Measurements from ENCODE around the gene DNAJA1. TPM values are rescaled to one million over a fixed set of nuclear protein-coding genes. Genes with fewer than 3 reads are reported as not detected.

Gene DNAJA1
- total and polyA plus RNA-seq, 2 donors: 86.5 to 138 TPM

DNA sequence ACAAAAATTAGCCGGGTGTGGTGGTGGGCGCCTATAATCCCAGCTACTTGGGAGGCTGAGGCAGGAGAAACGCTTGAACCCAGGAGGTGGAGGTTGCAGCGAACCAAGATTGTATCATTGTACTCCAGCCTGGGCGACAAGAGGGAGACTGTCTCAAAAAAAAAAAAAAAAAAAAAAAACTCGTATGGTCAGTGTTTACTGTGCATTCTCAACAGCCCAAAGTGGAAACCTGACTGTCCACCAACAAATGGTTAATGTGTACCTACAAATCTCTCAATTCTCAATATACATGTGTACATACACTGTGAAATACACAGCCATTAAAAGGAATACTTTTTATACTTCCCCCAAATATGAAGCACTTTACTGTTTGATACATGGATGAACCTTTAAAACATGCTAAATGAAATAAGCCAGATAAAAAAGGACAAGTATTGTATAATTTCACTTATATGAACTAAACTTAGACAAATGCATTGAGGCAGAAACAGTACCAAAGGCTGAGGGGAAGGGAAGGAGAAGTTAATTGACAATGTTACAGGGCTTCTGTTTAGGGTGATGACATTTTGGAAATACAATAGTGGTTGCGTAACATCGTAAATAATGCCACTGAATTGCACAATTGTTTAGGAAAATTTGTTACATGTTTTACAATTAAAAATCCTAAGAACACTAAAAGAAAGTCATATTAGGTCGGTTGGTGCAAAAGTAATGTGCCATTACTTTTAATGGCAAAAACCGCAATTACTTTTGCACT, 16.5 kb downstream of the DNAJA1 start:
- 96% methylated on average over 10 of the region's 10 CpGs for WGBS
- H3K4me1 ChIP-seq (ENCODE audit: control insufficient read depth in 2 of 2, insufficient read depth in 2 of 2, low read length in 2 of 2): peaks cover 3 to 7% of the 10 kb centered on the region in 2 donors
- H3K27me3 ChIP-seq (ENCODE audit: control insufficient read depth in 2 of 2, insufficient read depth in 1 of 2, low read length in 1 of 2): no peaks in the 10 kb centered on the region
- no peak overlapping the region for H3K27ac ChIP-seq (ENCODE audit: low read depth in 1 of 2, low read length in 1 of 2)
- peaks cover 31 to 48% of the 10 kb centered on the region in 2 donors for H3K36me3 ChIP-seq (ENCODE audit: control insufficient read depth in 2 of 2, insufficient read depth in 2 of 2, low read length in 1 of 2)
- DNase-seq (ENCODE audit: low read depth in 6 of 9, low spot score in 9 of 9): no peak
- H3K4me3 ChIP-seq (ENCODE audit: low read length in 2 of 2): no peak overlapping the region
- no peaks in the 10 kb centered on the region for H3K9me3 ChIP-seq (ENCODE audit: control insufficient read depth in 2 of 2, insufficient read depth in 1 of 2, low read length in 1 of 2)

DNA sequence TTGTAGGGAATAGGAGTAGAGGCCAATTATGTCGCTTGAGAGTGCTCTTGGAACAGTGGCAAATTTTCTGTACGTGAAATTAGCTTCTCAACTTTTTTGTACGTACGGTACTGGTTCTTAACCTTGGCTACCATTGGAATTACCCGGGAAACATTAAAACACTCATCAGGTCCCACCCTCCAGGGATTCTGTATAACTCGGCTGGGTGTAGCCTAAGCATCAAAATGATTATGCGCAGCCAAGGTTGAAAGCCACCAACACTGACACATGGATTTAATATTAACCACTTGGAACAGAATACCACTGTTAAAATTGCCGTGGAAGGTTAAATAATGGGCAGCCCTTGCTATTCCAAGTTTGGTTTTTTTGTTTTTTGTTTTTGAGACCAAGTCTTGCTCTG, 17.4 kb downstream of the DNAJA1 start:
- no peaks in the 10 kb centered on the region for H3K9me3 ChIP-seq (ENCODE audit: control insufficient read depth in 2 of 2, insufficient read depth in 1 of 2, low read length in 1 of 2)
- H3K4me1 ChIP-seq (ENCODE audit: control insufficient read depth in 2 of 2, insufficient read depth in 2 of 2, low read length in 2 of 2): peaks cover 3 to 7% of the 10 kb centered on the region in 2 donors
- no peak overlapping the region for H3K27ac ChIP-seq (ENCODE audit: low read depth in 1 of 2, low read length in 1 of 2)
- no peak overlapping the region for H3K4me3 ChIP-seq (ENCODE audit: low read length in 2 of 2)
- DNase-seq (ENCODE audit: low read depth in 6 of 9, low spot score in 9 of 9): no peak
- H3K36me3 ChIP-seq (ENCODE audit: control insufficient read depth in 2 of 2, insufficient read depth in 2 of 2, low read length in 1 of 2): peaks cover 29 to 42% of the 10 kb centered on the region in 2 donors
- H3K27me3 ChIP-seq (ENCODE audit: control insufficient read depth in 2 of 2, insufficient read depth in 1 of 2, low read length in 1 of 2): no peaks in the 10 kb centered on the region
- 98% methylated on average over 8 of the region's 8 CpGs for WGBS

DNA sequence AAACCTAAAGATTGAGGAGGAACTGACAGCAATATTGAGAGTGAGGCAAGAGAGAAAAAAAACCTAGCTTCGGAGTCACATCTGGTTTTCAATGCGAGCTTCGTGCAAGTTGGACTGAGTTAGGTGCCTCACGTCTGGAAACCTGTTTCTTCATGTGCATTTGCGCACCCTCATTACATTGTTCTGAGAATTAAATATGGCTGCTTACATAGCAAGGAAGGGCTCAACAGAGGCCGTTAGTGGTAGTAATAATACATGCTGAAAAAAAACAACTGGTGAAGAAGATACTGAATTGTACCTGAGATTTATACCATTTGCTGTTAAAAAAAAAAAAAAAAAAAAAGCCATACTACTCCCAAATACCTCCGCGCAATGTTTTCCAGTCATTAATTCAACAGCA, 18.6 kb downstream of the DNAJA1 start:
- 55% methylated on average over 8 of the region's 8 CpGs for WGBS
- Histone ChIP-seq H3K4me3 (ENCODE audit: low read length in 2 of 2) (peak overlapping the region; percentile 53 to 56), H3K36me3 (ENCODE audit: control insufficient read depth in 2 of 2, insufficient read depth in 2 of 2, low read length in 1 of 2) (peaks cover 21 to 30% of the 10 kb centered on the region in 2 donors)

DNA sequence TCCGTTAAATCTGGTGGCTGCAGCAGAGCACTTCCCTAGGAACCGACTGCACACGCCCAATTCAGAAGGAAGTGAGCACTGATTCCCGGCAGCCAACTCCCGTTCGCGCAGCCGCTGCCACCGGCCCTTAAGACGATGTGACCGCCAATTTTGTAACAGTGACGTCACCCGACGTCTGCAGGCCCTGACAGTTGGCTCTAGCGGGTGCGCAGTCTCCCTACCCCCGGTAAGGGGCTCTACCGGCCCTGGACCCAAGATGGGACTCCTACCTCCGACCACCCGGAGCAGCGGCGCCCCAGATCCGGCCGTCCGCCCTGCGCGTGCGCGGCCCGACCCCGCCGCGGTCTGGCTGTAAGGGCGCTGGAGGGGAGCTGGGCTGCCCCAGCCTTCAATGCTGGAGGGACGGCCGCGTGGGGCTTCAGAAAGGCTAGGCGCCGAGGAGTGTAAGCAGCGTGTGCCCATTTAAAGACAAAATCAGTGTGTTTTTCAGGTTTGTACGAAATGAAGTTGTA, 19.1 kb downstream of the DNAJA1 start:
- Histone ChIP-seq H3K9me3 (ENCODE audit: control insufficient read depth in 2 of 2, insufficient read depth in 1 of 2, low read length in 1 of 2) (no peaks in the 10 kb centered on the region), H3K27me3 (ENCODE audit: control insufficient read depth in 2 of 2, insufficient read depth in 1 of 2, low read length in 1 of 2) (no peaks in the 10 kb centered on the region), H3K4me1 (ENCODE audit: control insufficient read depth in 2 of 2, insufficient read depth in 2 of 2, low read length in 2 of 2) (peaks cover 3 to 7% of the 10 kb centered on the region in 2 donors), H3K36me3 (ENCODE audit: control insufficient read depth in 2 of 2, insufficient read depth in 2 of 2, low read length in 1 of 2) (peaks cover 20 to 25% of the 10 kb centered on the region in 2 donors), H3K4me3 (ENCODE audit: low read length in 2 of 2) (peak overlapping the region; percentile 53 to 56), H3K27ac (ENCODE audit: low read depth in 1 of 2, low read length in 1 of 2) (peak overlapping the region; percentile 67 to 74)
- under 1% methylated on average over 41 of the region's 41 CpGs for WGBS
- peak in 8 of 9 donors; percentile 35 to 72 (median 38) for DNase-seq (ENCODE audit: low read depth in 6 of 9, low spot score in 9 of 9)

More for the DNA sequence above, 18.6 kb downstream of the DNAJA1 start:
- H3K27me3 ChIP-seq (ENCODE audit: control insufficient read depth in 2 of 2, insufficient read depth in 1 of 2, low read length in 1 of 2): no peaks in the 10 kb centered on the region
- peaks cover 3 to 7% of the 10 kb centered on the region in 2 donors for H3K4me1 ChIP-seq (ENCODE audit: control insufficient read depth in 2 of 2, insufficient read depth in 2 of 2, low read length in 2 of 2)
- H3K27ac ChIP-seq (ENCODE audit: low read depth in 1 of 2, low read length in 1 of 2): peak overlapping the region; percentile 31 to 67
- DNase-seq (ENCODE audit: low read depth in 6 of 9, low spot score in 9 of 9): peak in 1 of 9 donors; percentile 20
- H3K9me3 ChIP-seq (ENCODE audit: control insufficient read depth in 2 of 2, insufficient read depth in 1 of 2, low read length in 1 of 2): no peaks in the 10 kb centered on the region

DNA sequence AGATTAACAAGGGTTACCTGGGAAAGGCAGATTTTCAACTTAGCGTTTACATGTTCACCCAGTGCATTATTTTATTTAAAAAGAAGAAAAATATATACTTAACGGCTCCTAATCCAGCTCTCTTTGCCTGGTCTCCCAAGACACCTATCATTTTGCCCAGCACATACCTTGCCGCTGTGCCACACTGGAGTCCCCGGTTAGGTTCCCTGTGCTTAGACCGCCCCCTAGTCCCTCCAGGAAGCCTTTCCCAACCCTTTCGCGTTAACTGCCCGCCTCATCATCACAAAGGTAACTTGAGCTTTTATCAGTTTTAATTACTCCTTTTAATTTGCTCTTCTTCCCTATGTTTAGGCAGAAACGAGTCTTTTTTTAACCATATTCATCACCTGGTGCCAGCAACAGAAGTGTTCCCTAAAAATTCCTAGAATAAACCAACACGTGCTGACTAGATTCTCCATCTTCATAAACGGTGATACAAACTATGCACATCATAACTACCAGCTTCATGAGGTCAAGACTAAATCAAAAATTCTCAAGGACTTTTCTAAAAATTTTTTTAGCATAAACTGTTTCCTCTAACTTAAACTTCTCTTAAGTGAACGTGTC, 19.7 kb downstream of the DNAJA1 start:
- no peaks in the 10 kb centered on the region for H3K27me3 ChIP-seq (ENCODE audit: control insufficient read depth in 2 of 2, insufficient read depth in 1 of 2, low read length in 1 of 2)
- H3K9me3 ChIP-seq (ENCODE audit: control insufficient read depth in 2 of 2, insufficient read depth in 1 of 2, low read length in 1 of 2): no peaks in the 10 kb centered on the region
- peak overlapping the region in 1 of 2 donors; percentile 67 for H3K27ac ChIP-seq (ENCODE audit: low read depth in 1 of 2, low read length in 1 of 2)
- WGBS: 75% methylated on average over 12 of the region's 12 CpGs
- H3K4me3 ChIP-seq (ENCODE audit: low read length in 2 of 2): peak overlapping the region; percentile 53 to 56
- H3K4me1 ChIP-seq (ENCODE audit: control insufficient read depth in 2 of 2, insufficient read depth in 2 of 2, low read length in 2 of 2): peaks cover 3 to 7% of the 10 kb centered on the region in 2 donors
- peaks cover 19 to 23% of the 10 kb centered on the region in 2 donors for H3K36me3 ChIP-seq (ENCODE audit: control insufficient read depth in 2 of 2, insufficient read depth in 2 of 2, low read length in 1 of 2)
- peak in 2 of 9 donors; percentile 4 to 27 for DNase-seq (ENCODE audit: low read depth in 6 of 9, low spot score in 9 of 9)

DNA sequence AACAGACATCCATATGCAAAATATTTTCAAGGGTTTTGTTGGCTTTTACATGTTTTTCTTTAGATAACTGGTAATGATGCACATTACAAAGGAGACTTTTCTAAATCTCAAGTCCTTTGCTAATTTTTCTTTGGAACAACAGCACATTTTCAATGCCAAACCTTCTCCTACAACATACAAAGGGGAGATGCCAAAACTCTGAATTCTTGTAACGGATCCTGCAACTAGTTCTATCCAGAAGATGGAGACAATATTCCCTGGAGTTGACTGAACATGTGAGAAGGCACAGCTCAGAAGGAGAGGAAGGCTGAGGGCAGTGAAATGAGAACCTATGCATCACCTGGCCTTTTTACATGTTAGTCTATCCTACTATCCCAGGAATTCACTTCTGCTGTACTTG, 21.0 kb downstream of the DNAJA1 start:
- Histone ChIP-seq H3K27me3 (ENCODE audit: control insufficient read depth in 2 of 2, insufficient read depth in 1 of 2, low read length in 1 of 2) (no peaks in the 10 kb centered on the region), H3K27ac (ENCODE audit: low read depth in 1 of 2, low read length in 1 of 2) (no peak overlapping the region), H3K4me3 (ENCODE audit: low read length in 2 of 2) (no peak overlapping the region), H3K4me1 (ENCODE audit: control insufficient read depth in 2 of 2, insufficient read depth in 2 of 2, low read length in 2 of 2) (peaks cover 3 to 7% of the 10 kb centered on the region in 2 donors), H3K36me3 (ENCODE audit: control insufficient read depth in 2 of 2, insufficient read depth in 2 of 2, low read length in 1 of 2) (peaks cover 11 to 18% of the 10 kb centered on the region in 2 donors), H3K9me3 (ENCODE audit: control insufficient read depth in 2 of 2, insufficient read depth in 1 of 2, low read length in 1 of 2) (no peaks in the 10 kb centered on the region)
- DNase-seq (ENCODE audit: low read depth in 6 of 9, low spot score in 9 of 9): no peak
- 100% methylated on average over 1 of the region's 1 CpG for WGBS

DNA sequence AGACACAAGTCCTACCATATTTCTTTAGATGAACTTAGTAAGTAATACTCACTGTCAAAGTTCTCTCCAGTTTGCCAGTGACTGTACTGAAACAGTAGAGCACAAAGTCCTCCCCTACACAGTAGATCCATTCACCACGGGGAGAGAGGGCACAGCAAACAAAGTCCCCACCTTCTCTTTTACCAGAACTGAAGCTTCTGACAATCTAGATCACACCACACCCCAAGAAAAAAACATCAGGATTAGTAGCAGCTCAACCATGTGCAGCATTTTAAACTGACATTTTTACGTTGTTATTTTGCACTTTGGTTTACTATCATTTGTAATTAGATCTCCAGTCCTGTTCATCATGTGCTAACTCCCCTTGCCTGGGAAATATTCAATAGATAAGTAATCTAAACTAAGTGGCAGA, 23.0 kb downstream of the DNAJA1 start:
- no peak for DNase-seq (ENCODE audit: low read depth in 6 of 9, low spot score in 9 of 9)
- H3K27me3 ChIP-seq (ENCODE audit: control insufficient read depth in 2 of 2, insufficient read depth in 1 of 2, low read length in 1 of 2): no peaks in the 10 kb centered on the region
- H3K9me3 ChIP-seq (ENCODE audit: control insufficient read depth in 2 of 2, insufficient read depth in 1 of 2, low read length in 1 of 2): no peaks in the 10 kb centered on the region
- 97% methylated on average over 2 of the region's 2 CpGs for WGBS
- H3K27ac ChIP-seq (ENCODE audit: low read depth in 1 of 2, low read length in 1 of 2): no peak overlapping the region
- H3K4me3 ChIP-seq (ENCODE audit: low read length in 2 of 2): no peak overlapping the region
- peaks cover 3 to 7% of the 10 kb centered on the region in 2 donors for H3K4me1 ChIP-seq (ENCODE audit: control insufficient read depth in 2 of 2, insufficient read depth in 2 of 2, low read length in 2 of 2)
- H3K36me3 ChIP-seq (ENCODE audit: control insufficient read depth in 2 of 2, insufficient read depth in 2 of 2, low read length in 1 of 2): peaks cover 28 to 31% of the 10 kb centered on the region in 2 donors

DNA sequence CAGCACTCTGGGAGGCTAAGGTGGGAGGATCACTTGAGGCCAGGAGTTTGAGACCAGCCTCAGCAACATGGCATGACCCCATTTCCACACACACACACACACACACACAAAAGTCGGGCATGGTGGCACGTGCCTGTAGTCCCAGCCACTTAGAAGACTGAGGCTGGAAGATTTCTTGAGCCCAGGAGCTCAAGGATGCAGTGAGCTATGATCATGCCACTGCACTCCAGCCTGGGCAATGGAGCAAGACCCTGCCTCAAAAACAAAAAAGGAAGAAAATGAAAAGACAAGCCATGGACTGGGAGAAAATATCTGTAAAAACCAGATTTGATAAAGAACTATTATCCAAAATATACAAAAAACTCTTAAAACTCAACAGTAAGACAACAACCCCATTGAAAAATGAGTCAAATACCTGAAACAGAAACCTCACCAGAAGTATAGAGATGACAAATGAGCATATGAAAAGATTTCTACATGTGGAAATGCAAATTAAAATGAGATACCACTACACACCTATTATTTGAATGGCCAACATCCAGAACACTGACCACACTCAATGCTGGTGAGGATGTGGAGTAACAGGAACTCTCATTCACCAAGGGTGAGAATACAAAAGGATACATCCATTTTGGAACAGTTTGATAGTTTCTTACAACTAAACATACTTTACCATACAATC, 24.7 kb downstream of the DNAJA1 start:
- H3K4me1 ChIP-seq (ENCODE audit: control insufficient read depth in 2 of 2, insufficient read depth in 2 of 2, low read length in 2 of 2): peaks cover under 1% of the 10 kb centered on the region in 2 donors
- H3K4me3 ChIP-seq (ENCODE audit: low read length in 2 of 2): no peak overlapping the region
- H3K9me3 ChIP-seq (ENCODE audit: control insufficient read depth in 2 of 2, insufficient read depth in 1 of 2, low read length in 1 of 2): no peaks in the 10 kb centered on the region
- no peak overlapping the region for H3K27ac ChIP-seq (ENCODE audit: low read depth in 1 of 2, low read length in 1 of 2)
- H3K27me3 ChIP-seq (ENCODE audit: control insufficient read depth in 2 of 2, insufficient read depth in 1 of 2, low read length in 1 of 2): no peaks in the 10 kb centered on the region
- 97% methylated on average over 2 of the region's 2 CpGs for WGBS
- H3K36me3 ChIP-seq (ENCODE audit: control insufficient read depth in 2 of 2, insufficient read depth in 2 of 2, low read length in 1 of 2): peaks cover 42 to 44% of the 10 kb centered on the region in 2 donors
- no peak for DNase-seq (ENCODE audit: low read depth in 6 of 9, low spot score in 9 of 9)
